LoVo (cell line): ENCODE data around the gene ADCY4.
A peak's percentile ranks its signal among the peaks of the same experiment; 100 is the strongest.
"Not testable (repeated sequence)": the region's sequence is repeated elsewhere in the genome, so short reads cannot be mapped to it uniquely, and the experiment has no call there.

Source experiments
- DNase-seq: peaks from one replicate; pipeline ENCODE4 v3.0.0-alpha.2; 2016; ENCODE audit warnings: low spot score

The ADCY4 gene

GRCh38 chr14:24366721-24367513 lies 32.0 kb upstream of the ADCY4 start:
- DNase-seq, result peak; percentile 86

GRCh38 chr14:24366413-24366720 lies 31.5 kb upstream of the ADCY4 start:
- DNase-seq, result no peak

- peak; percentile 31 for DNase-seq
These were observed 30.9 kb upstream of the ADCY4 start for GRCh38 chr14:24365600-24366412.

GRCh38 chr14:24364841-24365240 lies 30.0 kb upstream of the ADCY4 start:
- no peak for DNase-seq

GRCh38 chr14:24363401-24363800 lies 28.5 kb upstream of the ADCY4 start:
- no peak for DNase-seq

- DNase-seq, result no peak
These were observed 27.5 kb upstream of the ADCY4 start for GRCh38 chr14:24362241-24362960.

- DNase-seq, result no peak
These were observed 26.5 kb upstream of the ADCY4 start for GRCh38 chr14:24361326-24361725.

GRCh38 chr14:24360281-24360680 lies 25.4 kb upstream of the ADCY4 start:
- DNase-seq, result no peak

GRCh38 chr14:24356208-24356607 lies 21.3 kb upstream of the ADCY4 start:
- DNase-seq, result no peak

GRCh38 chr14:24355009-24355408 lies 20.1 kb upstream of the ADCY4 start:
- no peak for DNase-seq

GRCh38 chr14:24354482-24354825 lies 19.6 kb upstream of the ADCY4 start:
- not testable (repeated sequence) for DNase-seq

- DNase-seq, result peak; percentile 81
These were observed 18.9 kb upstream of the ADCY4 start for GRCh38 chr14:24353559-24354481.

GRCh38 chr14:24351517-24351916 lies 16.6 kb upstream of the ADCY4 start:
- DNase-seq, result no peak

- DNase-seq, result no peak
These were observed 14.9 kb upstream of the ADCY4 start for GRCh38 chr14:24349742-24350141.

- DNase-seq, result no peak
These were observed 13.3 kb upstream of the ADCY4 start for GRCh38 chr14:24348186-24348585.

- no peak for DNase-seq
These were observed 12.3 kb upstream of the ADCY4 start for GRCh38 chr14:24347134-24347533.

GRCh38 chr14:24343795-24344660 lies 9.2 kb upstream of the ADCY4 start:
- DNase-seq, result no peak

GRCh38 chr14:24342889-24343288 lies 8.0 kb upstream of the ADCY4 start:
- no peak for DNase-seq

GRCh38 chr14:24340606-24341005 lies 5.7 kb upstream of the ADCY4 start:
- DNase-seq, result no peak

- peak; percentile 37 for DNase-seq
These were observed 4.6 kb upstream of the ADCY4 start, which contains the start of gene RIPK3 for GRCh38 chr14:24339284-24340151. Gene RIPK3 (minus strand): TSS chr14:24339991. CDS start chr14:24339826, 165 bp downstream.
